Left ventricle myocardium inferior (tissue), 1 donor: Measurements from ENCODE around the gene UIMC1. TPM values are rescaled to one million over a fixed set of nuclear protein-coding genes. Genes with fewer than 3 reads are reported as not detected.

ENCODE experiments used
- DNase-seq: peaks from one replicate; pipeline ENCODE4 v3.0.0-alpha.2; 2020
- H3K27ac ChIP-seq: fragments of 200-600 bp; replicated peaks from 2 replicates; pipeline ENCODE4 v1.8.0; 2021
- H3K27me3 ChIP-seq: fragments of 200-600 bp; 2 replicates; pipeline ENCODE4 v1.8.0; 2021; ENCODE audit warnings: low read depth
- H3K36me3 ChIP-seq: fragments of 200-600 bp; 2 replicates; pipeline ENCODE4 v1.8.0; 2021
- H3K4me1 ChIP-seq: fragments of 200-600 bp; 2 replicates; pipeline ENCODE4 v1.8.0; 2021
- H3K4me3 ChIP-seq: fragments of 200-600 bp; 2 replicates; pipeline ENCODE4 v1.8.0; 2021; ENCODE audit warnings: mild to moderate bottlenecking, moderate library complexity
- H3K9me3 ChIP-seq: fragments of 200-600 bp; replicated peaks from 2 replicates; pipeline ENCODE4 v1.8.0; 2021
- intact Hi-C: fragments of 100-400 bp; cut with micrococcal nuclease; formaldehyde crosslinking; loops from one replicate; pipeline ENCODE4 v1.11.0; 2022
- total RNA-seq: library from RNA; stranded (reverse); fragmentation: NEBNext Ultra II Directional; extraction: Animal tissue kit (Norgen Biotek cat#: 25700); gene quantifications from one replicate; pipeline ENCODE4 v1.2.1, GENCODE V29; 2021
- TF ChIP-seq, protein P1 (sequence below): fragments of 200-600 bp; IDR thresholded peaks from 2 replicates; pipeline ENCODE4 v1.8.0; 2021; ENCODE audit warnings: antibody characterized with exemption, mild to moderate bottlenecking, borderline replicate concordance
- donor health status: DM: no; HTN: yes; CAD: no; lungs with severe emphysema.

UIMC1 gene
- total RNA-seq, 1 donor from 2014 or later: 30.7 TPM

- H3K36me3 ChIP-seq: peaks cover 29% of the 10 kb centered on the region
- intact Hi-C loops: no loop called here
- TF ChIP-seq, protein P1, sequence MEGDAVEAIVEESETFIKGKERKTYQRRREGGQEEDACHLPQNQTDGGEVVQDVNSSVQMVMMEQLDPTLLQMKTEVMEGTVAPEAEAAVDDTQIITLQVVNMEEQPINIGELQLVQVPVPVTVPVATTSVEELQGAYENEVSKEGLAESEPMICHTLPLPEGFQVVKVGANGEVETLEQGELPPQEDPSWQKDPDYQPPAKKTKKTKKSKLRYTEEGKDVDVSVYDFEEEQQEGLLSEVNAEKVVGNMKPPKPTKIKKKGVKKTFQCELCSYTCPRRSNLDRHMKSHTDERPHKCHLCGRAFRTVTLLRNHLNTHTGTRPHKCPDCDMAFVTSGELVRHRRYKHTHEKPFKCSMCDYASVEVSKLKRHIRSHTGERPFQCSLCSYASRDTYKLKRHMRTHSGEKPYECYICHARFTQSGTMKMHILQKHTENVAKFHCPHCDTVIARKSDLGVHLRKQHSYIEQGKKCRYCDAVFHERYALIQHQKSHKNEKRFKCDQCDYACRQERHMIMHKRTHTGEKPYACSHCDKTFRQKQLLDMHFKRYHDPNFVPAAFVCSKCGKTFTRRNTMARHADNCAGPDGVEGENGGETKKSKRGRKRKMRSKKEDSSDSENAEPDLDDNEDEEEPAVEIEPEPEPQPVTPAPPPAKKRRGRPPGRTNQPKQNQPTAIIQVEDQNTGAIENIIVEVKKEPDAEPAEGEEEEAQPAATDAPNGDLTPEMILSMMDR: no peak
- peaks cover 3% of the 10 kb centered on the region for H3K4me1 ChIP-seq
- H3K9me3 ChIP-seq: no peaks in the 10 kb centered on the region
- peaks cover 12% of the 10 kb centered on the region for H3K27me3 ChIP-seq
- DNase-seq: no peak
- H3K4me3 ChIP-seq: no peak overlapping the region
- H3K27ac ChIP-seq: peak overlapping the region; percentile 25
Observed at GRCh38 chr5:176899946-176900779, 106.4 kb downstream of the UIMC1 start.

DNA sequence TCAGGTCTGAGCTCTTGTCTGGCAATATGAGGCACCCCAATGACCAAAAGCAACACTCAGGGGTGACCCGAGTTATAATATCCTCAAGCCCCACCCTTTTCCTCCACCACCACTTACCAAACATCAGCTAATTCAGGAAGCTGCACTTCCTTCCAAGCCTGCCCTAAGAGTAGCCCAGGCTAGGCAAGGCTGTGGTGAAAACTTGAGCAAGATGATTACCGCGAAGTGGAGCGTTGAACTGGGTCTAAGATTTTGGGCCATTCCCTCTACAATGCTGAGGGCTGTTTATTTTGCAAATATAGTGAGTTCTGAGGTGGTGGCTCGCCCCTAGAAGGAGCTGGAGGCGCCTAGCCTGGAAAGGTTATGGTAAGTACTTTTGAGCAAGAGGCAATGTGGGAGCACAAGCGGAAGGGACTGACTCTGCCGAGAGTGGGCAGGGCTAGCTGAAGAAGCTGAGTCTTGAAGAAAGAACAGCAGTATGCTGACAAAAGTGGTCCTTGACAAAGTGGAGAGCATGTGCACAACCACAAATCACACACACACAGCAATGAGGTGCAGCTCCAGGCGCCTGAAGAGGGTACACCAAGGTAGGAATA, 107.2 kb downstream of the UIMC1 start, which contains the start of gene HK3:
Gene HK3, minus strand, starts transcription at position 51 of the 596 bp plus-strand sequence. CDS start 3,187 bp downstream, outside the sequence.
- intact Hi-C loops: no loop called here
- H3K4me3 ChIP-seq: peak within 1 kb of the TSS; percentile 35
- DNase-seq: no peak
- peaks cover 17% of the 10 kb centered on the region for H3K27me3 ChIP-seq
- H3K36me3 ChIP-seq: peaks cover 21% of the 10 kb centered on the region
- H3K27ac ChIP-seq: peak within 1 kb of the TSS; percentile 25
- no peaks in the 10 kb centered on the region for H3K9me3 ChIP-seq
- peaks cover 3% of the 10 kb centered on the region for H3K4me1 ChIP-seq
- TF ChIP-seq, protein P1: no peak

DNA sequence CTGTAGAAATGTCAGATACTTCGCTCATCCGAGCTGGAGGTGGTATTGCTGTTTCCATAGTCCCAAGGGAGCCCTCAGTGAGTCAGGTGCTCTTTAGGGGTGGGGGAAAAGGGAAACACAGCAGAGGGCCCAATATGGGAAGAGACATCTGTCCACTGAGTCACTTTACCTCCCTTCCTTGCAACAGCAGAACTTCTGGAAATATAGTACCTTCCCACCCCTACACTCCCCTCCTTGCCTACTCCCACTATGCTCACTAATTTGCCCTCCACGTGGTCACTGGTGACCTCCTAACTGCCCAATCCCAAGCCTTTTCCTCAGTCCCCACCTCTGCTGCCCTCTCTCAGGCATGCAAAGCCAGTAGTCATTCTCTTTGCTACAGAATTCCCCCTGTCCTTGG, 109.3 kb downstream of the UIMC1 start:
- H3K9me3 ChIP-seq: no peaks in the 10 kb centered on the region
- no peak overlapping the region for H3K4me3 ChIP-seq
- intact Hi-C loops: no loop called here
- TF ChIP-seq, protein P1: no peak
- H3K27ac ChIP-seq: no peak overlapping the region
- DNase-seq: no peak
- H3K36me3 ChIP-seq: peaks cover under 1% of the 10 kb centered on the region
- peaks cover 17% of the 10 kb centered on the region for H3K27me3 ChIP-seq
- H3K4me1 ChIP-seq: peaks cover 3% of the 10 kb centered on the region

DNA sequence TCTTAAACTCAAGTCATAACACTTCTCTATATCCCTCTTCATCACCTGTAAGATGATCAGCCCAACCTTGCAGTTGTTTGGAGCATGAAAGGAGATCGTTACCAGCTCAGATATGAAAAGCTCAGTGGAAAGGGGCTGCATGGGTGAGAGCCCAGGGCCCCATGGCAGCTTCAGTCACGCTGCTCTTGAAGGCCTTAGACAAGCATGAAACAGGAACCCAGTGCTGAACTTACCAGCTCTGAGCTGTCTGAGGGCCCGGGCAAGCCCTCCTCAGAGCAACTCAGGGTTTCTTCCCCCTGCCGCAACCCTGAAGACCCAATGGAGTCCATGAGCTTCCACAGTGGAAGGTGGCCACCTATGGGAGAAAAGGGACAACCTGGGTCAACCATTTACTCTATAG, 110.7 kb downstream of the UIMC1 start:
- TF ChIP-seq, protein P1: no peak
- intact Hi-C loops: no loop called here
- Histone ChIP-seq H3K36me3 (no peaks in the 10 kb centered on the region), H3K4me3 (no peak overlapping the region), H3K27ac (no peak overlapping the region), H3K4me1 (peaks cover 3% of the 10 kb centered on the region), H3K9me3 (no peaks in the 10 kb centered on the region), H3K27me3 (peaks cover 25% of the 10 kb centered on the region)
- DNase-seq: no peak

GRCh38 chr5:176894298-176894697, 112.3 kb downstream of the UIMC1 start:
- TF ChIP-seq, protein P1: no peak
- no peak overlapping the region for H3K4me3 ChIP-seq
- H3K36me3 ChIP-seq: no peaks in the 10 kb centered on the region
- intact Hi-C loops: no loop called here
- H3K27me3 ChIP-seq: peaks cover 27% of the 10 kb centered on the region
- H3K4me1 ChIP-seq: no peaks in the 10 kb centered on the region
- no peak overlapping the region for H3K27ac ChIP-seq
- DNase-seq: no peak
- no peaks in the 10 kb centered on the region for H3K9me3 ChIP-seq
